Brain pericyte (primary cell): ENCODE data around the gene ATG9B.
"Not testable (repeated sequence)": the region's sequence is repeated elsewhere in the genome, so short reads cannot be mapped to it uniquely, and the experiment has no call there.

Source experiments
- DNase-seq: peaks from one replicate; pipeline ENCODE4 v3.0.0-alpha.2; 2012; ENCODE audit warnings: low read depth, low spot score

The ATG9B gene

DNA sequence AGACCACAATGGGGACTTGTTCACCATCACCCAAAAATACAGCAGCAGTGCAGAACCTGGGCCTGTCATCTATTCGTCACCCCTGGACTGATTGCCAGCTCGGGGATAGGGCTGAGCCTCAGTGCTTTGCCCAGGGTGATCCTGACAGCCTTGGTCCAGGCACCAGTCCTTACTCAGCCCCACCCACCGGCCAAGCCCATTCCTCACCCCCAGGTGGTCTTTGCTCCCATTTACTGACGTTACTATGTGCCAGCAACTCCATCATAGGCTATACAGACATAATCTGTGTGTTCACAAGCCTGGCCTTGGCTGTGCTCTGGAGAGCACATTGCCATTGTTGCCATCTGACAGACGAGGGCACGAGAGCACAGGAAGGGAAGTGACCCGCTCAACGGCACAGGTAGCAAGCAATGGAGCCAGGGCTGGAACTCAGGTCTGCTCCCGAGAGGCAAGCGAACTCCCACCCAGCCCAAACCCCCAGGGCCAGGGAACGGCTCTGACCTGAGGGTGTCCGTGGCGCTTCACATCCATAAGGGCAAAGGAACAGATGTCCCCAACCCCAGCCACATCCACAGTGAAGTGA lies 6.8 kb downstream of the ATG9B start:
- no peak for DNase-seq

DNA sequence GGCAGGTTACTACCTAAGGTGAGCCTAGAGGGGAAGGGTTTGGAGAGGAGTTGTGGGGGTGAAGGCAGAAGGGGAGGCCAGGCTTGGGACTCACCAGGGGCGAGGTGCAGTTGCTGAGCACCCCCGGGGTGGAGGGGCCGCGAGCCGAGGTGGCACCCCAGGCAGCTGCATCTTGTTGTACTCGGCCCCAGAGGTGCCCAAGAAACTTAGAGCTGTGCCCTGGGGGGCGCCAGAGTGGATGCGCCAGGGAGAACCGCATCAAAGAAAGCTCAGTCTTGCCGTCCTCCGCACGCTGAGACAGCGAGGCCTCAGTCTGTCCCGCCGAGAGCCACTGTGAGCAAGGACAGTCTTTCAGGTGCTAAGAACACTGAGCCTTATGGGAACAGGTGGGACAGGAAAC lies 7.4 kb downstream of the ATG9B start:
- DNase-seq, result no peak

DNA sequence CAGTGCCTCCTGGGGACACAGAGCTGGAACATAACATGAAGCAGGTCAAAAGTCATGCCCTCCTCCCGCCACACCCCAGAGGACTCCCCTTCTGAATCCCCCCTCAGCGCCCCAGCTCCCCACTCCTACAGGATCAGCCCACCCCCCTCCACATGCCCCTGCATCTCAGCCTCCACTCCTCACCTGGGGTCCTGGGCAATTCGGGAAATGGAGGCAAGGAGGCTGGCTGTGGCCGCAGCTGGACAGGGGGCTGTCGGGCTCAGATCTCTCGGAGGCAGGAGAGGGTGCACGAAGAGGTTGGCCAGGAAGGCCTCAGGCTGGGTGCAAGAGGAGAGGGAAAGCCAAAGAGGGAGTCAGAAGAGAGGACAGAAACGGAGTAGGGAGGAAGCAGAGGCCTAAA lies 7.8 kb downstream of the ATG9B start:
- no peak for DNase-seq

DNA sequence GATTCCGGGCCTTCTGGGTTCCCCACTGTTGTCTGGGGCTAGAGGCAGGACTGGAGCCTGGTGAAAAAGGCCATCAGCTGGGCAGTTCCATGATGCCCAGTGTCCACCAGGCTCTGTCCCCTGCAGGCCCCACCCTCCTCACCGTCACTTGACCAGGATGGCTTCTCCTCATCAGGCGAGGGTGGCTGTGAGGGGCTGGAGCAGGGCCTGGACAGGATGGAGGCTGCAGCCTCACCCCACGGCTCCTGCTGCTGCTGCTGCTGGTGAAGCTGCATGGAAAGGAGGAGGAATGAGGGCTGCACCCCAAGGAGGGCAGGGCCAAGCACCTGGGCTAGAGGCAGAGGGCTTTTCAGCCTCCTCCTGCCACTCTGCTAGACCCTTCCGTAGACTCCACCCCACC lies 8.3 kb downstream of the ATG9B start:
- DNase-seq, result no peak

DNA sequence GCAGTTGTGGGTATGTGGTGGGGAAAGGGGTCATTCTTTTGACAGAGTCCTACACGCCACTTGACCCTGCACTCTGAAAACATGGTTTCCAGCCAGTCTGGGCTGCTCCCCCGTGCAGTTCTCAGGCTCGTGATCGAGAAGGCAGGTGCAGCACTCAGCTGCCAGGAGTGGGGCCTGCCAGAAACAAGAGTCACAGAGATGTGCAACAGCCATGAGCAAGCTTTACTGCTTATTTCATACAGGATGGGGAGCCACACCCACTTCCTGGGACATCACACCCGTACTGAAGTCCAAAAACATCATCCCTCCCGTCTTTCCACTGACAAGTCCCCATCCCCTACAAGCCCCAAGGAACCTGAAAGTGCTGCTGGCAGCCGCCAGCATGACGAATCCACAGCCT lies 9.3 kb downstream of the ATG9B start:
- DNase-seq, result no peak

DNA sequence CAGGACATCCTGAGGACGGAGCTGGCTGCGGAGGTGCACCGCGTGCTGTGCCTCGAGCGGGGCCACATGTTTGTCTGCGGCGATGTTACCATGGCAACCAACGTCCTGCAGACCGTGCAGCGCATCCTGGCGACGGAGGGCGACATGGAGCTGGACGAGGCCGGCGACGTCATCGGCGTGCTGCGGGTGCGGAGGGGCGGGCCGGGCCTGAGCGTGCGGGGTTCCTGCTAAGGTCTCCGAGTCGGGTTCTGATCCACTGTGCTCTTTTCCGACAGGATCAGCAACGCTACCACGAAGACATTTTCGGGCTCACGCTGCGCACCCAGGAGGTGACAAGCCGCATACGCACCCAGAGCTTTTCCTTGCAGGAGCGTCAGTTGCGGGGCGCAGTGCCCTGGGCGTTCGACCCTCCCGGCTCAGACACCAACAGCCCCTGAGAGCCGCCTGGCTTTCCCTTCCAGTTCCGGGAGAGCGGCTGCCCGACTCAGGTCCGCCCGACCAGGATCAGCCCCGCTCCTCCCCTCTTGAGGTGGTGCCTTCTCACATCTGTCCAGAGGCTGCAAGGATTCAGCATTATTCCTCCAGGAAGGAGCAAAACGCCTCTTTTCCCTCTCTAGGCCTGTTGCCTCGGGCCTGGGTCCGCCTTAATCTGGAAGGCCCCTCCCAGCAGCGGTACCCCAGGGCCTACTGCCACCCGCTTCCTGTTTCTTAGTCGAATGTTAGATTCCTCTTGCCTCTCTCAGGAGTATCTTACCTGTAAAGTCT lies 10.4 kb downstream of the ATG9B start:
- DNase-seq, result no peak

DNA sequence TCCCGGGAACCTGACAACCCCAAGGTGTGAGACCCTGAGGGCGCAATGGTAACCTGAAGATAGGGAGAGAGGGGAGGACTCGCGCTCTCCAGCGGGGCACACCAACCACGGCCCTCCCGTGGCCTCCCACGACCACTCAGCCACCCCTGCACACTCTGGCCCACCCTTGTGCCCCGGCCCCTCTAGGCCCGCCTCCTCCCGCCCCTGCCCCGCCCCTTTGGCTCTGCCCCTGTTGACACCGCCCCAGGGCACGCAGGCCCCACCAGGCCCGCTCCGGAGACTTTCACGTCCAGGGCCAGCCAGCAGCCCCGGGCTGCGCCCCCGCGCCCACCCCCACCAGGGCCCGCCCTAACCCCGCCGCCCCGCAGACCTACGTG lies 10.9 kb downstream of the ATG9B start:
- no peak for DNase-seq

DNA sequence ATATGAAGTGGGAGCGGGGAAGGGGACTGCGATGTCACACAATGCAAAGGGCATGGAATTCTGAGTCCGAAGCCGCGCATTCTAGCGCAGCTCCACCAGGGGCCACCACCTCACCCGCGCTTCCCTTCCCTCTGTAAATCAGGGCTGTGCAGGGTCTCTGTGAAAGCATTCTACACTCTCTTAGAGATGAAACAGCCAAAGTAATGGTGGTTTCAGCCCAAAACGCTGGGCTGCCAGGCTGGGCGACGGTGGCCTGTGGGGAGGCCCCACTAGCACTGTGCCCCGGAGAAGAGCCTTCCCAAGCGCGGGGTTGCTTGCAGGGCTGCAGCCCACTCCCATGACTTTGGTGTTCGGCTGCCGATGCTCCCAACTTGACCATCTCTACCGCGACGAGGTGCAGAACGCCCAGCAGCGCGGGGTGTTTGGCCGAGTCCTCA lies 11.4 kb downstream of the ATG9B start:
- DNase-seq, result no peak

DNA sequence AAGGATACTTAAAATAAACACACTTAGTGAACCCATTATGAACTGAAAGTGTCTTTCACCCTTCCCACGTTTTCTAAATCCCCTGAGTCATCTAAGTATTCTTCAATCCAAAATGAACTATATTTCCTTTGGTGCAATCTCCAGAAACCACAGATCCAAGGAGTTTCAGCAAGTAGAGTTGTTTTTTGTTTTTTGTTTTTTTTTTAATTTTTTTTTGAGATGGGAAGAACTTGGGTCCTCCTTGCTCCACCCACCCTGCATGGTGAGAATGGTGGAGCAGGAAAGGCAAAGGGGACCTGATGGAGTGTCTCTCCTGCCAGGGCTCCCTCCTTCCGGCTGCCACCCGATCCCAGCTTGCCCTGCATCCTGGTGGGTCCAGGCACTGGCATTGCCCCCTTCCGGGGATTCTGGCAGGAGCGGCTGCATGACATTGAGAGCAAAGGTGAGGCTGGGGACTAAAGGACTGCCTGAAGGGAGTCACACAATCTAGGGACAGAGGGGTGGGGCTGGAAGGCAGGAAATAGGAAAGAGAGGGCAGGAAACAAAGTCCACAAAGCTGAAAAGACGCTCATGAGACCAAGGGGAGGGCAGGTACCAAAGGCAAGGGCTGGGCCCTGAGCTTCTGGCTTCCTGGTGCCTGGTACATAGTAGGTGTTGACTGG lies 12.1 kb downstream of the ATG9B start:
- no peak for DNase-seq

DNA sequence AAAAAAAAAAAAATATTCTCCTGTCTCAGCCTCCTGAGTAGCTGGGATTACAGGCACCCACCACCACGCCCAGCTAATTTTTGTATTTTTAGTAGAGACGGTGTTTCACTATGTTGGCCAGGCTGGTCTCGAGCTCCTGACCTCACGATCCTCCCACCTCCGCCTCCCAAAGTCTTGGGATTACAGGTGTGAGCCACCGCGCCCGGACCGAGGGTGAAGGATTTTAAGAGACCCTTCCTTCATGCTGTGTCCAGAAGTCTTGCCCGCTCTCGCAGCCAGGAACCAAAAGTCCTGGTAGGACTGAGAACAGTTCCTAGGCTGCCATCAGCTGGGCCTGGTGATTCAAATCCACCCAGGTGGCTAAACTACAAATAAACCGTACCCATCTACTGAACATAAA lies 12.7 kb downstream of the ATG9B start:
- DNase-seq, result not testable (repeated sequence)

DNA sequence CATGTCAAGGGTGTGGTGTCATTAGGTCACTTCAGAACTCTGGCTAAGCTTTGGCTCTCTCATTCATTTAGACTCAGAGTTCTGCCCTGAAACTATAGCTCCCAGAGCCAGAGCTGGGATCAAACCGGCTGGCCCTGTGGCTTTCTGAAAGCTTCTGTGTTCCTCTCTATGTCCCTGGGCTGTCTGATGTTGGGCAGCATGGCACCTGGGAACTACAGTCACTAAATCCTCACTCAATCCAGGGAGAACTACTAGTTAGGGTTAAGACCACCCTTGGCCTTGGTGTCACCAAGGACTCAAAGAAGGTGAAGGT lies 13.2 kb downstream of the ATG9B start:
- DNase-seq, result no peak

DNA sequence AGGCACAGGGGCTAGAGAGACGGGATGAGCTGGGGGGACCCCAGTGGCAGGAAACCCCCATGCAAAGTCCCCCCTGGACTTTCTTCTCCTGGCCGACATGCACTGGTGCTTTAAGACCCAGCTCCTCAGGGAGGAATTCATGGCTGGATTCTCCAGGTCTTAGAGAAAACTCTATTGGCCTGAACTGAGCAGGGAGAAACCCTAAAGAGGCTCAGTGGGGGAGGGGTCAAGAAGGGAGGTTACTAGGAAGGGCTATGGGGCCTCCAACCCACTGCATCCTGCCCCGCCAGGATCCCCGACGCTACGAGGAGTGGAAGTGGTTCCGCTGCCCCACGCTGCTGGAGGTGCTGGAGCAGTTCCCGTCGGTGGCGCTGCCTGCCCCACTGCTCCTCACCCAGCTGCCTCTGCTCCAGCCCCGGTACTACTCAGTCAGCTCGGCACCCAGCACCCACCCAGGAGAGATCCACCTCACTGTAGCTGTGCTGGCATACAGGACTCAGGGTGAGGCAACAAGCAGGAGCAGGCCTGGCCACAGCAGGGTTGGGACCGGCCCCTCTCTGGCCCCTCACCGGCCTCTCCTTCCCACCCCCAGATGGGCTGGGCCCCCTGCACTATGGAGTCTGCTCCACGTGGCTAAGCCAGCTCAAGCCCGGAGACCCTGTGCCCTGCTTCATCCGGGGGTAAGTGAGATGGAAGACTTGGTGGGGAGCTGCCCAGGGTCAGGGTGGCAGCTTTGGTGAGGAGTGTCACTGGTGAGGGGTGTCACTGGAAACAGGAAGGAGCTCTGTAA lies 13.8 kb downstream of the ATG9B start:
- no peak for DNase-seq

DNA sequence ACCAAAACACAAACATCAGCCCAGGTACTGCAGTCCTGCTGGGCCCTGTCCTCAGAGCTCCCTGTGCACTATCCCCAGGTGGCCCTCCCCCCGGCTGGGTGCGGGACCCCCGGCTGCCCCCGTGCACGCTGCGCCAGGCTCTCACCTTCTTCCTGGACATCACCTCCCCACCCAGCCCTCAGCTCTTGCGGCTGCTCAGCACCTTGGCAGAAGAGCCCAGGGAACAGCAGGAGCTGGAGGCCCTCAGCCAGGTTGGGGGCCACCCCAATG lies 14.3 kb downstream of the ATG9B start:
- DNase-seq, result no peak

DNA sequence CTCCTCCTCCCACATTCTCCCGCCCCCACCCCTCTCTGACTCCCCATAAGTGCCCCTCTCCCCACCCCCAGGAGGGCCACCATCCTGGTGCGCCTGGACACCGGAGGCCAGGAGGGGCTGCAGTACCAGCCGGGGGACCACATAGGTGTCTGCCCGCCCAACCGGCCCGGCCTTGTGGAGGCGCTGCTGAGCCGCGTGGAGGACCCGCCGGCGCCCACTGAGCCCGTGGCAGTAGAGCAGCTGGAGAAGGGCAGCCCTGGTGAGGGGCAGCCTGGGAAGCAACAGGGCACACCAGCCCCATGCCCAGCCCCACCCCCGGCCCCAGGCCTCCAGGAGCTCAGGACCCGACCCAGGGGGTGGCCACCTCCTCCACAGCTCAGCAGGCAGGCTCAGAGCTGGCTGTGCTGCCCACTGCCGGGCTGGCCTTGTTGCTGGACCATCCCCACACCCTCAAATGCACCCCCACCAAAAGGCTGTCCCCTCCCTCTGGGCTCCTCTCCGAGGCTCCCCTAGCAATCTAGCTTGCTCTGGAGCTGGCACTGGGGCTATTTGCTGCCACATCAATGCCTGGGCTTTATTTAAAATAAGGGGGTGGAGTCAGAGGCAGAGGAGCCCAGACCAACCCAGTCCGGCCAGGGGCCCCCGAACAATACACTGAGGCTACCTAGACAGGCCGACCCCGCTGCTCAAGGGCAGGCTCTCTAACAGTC lies 14.8 kb downstream of the ATG9B start:
- DNase-seq, result no peak

DNA sequence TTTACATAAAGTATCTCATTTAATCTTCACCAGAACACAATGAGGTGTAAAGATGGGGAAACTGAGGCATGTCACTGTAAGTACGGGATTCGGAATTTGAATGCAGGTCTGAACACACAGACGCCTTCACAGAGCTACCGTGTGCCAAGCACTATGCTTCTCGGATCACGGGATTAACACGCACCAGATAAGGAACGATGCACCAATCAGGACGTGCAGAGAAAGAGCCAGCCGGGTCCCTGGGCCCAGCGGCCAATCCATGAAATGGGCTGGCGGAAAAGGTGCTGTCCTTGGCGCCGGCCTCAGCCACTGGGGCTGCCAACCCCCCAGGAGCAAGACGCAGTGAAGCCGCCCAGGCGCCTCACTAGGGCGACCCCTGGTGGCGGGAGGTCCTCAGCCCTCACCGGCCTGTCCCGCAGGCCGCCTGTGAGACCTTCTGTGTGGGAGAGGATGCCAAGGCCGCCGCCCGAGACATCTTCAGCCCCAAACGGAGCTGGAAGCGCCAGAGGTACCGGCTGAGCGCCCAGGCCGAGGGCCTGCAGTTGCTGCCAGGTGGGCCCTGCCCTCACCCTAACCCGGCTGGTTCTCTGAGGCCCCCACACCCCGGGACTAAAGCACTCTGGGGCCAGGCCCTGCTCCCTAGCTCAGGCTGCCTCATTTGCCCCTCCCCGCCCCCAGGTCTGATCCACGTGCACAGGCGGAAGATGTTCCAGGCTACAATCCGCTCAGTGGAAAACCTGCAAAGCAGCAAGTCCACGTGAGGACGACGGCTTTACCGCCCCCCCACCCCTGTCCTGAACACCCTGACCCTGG lies 15.6 kb downstream of the ATG9B start:
- DNase-seq, result no peak

DNA sequence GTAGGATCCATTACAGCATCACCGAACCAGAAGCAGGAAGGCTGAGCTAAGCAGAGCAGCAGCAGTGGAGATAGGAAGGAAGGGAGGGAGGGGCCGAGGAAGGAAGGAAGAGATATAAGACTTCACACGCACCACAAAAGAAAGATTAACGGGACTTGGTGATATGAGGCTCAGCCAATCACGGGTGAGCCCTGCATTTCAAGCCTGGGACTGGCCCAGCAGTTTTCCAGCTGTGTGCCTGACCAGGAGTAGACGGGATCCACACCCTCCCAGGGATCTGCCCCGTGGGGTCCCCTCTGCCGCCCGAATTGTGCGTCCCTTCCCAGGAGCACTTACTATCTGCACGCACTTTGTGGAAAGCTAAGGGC lies 16.2 kb downstream of the ATG9B start:
- DNase-seq, result no peak

DNA sequence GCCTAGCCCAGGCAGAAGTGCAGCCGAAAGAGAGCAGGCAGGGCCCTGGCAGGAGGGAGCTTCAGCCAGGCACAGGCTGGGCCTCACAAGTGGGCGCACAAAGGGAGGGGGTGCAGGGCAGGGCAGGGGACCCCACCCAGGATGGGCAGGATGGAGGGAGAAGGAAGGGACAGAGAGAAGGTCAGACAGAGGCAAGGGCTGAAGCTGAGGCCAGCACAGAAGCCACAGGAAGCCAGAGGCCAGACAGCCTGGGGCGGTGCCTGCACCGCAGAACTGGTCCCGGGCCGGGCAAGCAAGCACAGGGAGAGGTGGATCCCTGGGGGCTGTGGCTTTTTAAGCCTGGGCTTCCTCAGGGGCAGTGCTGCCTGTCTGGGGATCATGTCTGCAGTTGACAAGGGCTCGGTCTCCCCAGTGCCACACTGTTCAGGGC lies 16.8 kb downstream of the ATG9B start:
- no peak for DNase-seq

DNA sequence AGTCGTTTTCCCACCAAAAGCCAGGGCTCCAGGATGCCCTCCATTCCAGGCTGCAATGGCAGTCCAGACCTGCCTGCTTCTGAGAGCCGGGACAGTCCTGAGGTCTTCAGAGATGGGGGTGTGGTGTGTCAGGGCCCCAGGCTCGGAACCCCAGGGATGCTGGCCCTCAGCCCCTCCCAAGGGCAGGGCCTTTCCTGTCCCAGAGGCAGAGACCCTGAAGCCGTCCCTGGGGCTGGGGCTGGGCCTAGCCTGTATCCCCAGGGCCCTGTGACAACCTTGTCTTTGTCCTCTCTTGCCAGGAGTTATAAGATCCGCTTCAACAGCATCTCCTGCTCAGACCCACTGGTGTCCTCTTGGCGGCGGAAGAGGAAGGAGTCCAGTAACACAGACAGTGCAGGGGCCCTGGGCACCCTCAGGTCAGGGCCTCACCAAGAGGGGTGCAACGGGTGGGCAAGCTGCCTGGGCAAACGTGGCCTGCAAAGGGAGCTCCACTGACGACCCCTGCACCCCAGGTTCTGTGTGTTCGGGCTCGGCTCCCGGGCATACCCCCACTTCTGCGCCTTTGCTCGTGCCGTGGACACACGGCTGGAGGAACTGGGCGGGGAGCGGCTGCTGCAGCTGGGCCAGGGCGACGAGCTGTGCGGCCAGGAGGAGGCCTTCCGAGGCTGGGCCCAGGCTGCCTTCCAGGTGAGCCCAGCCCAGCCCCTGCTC lies 17.5 kb downstream of the ATG9B start:
- DNase-seq, result no peak

DNA sequence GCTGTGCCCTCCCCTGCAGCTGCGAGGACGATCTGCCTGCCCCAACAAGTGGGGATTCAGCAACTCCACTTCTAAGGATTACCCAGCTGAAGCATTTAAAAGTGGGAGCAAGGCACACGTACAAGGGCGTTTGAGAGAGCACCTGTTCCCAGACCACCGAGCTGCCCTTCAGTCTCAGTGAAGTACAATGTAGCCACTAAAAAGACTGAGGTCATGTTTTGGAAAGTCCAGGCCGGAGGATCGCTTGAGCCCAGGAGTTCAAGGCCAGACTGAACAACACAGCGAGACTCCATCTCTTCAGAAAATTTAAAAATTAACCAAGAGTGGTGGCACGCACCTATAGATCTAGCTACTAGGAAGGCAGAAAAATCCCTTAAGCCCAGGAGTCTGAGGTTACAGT lies 18.7 kb downstream of the ATG9B start:
- DNase-seq, result no peak

DNA sequence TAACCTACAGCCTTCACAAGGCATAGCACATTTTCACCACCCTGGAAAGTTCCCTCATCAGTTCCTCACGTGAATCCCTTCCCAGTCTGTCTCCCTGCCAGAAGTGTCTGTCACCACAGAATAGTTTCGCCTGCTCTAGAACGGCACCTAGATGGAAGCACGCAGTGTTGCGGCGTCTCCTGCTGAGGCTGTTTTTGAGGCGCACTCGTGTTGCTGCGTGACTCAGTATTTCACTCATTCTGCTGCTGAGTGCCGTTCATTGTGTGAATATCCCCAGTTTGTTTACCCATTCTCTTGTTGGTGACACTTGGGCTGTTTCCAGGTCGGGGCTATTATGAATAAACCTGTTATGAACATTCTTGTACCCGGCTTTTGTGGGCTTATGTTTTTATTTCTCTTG lies 20.7 kb downstream of the ATG9B start:
- no peak for DNase-seq

DNA sequence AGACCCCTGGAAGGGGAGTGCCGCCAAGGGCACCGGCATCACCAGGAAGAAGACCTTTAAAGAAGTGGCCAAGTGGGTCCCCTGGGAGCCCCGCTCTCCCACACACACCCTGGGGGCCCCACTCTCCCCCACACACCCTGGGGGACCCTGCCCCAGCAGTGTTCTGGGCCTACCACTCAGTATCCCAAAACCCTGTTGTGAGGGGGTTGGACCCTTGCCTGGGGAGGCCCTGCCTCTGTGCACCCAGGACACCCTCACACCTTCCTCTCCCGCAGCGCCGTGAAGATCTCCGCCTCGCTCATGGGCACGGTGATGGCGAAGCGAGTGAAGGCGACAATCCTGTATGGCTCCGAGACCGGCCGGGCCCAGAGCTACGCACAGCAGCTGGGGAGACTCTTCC lies 22.7 kb downstream of the ATG9B start:
- no peak for DNase-seq
